Activated CD4-positive, alpha-beta T cell treated with anti-CD3 and anti-CD28 coated beads for 1 hour (primary cell): ENCODE results near the gene FBXW8.

Experiments used
- DNase-seq: peaks from one replicate; pipeline ENCODE4 v3.0.0-alpha.2; 2020

Gene FBXW8

GRCh38 chr12:116959198-116959460 lies 48.4 kb downstream of the FBXW8 start:
- DNase-seq, result no peak

GRCh38 chr12:116959845-116960514 lies 49.2 kb downstream of the FBXW8 start:
- no peak for DNase-seq

GRCh38 chr12:116962197-116962596 lies 51.4 kb downstream of the FBXW8 start:
- DNase-seq, result no peak

GRCh38 chr12:116962783-116963356 lies 52.1 kb downstream of the FBXW8 start:
- no peak for DNase-seq

GRCh38 chr12:116964054-116965050 lies 53.6 kb downstream of the FBXW8 start:
- no peak for DNase-seq

GRCh38 chr12:116968986-116969385 lies 58.2 kb downstream of the FBXW8 start:
- no peak for DNase-seq

- no peak for DNase-seq
Observed at GRCh38 chr12:116969615-116970585, 59.1 kb downstream of the FBXW8 start.

GRCh38 chr12:116971222-116971621 lies 60.5 kb downstream of the FBXW8 start:
- DNase-seq, result no peak

- DNase-seq, result no peak
Observed at GRCh38 chr12:116975779-116976393, 65.1 kb downstream of the FBXW8 start.

GRCh38 chr12:116977465-116978380 lies 67.0 kb downstream of the FBXW8 start:
- no peak for DNase-seq

GRCh38 chr12:116978791-116979508 lies 68.2 kb downstream of the FBXW8 start:
- DNase-seq, result no peak

- DNase-seq, result no peak
Observed at GRCh38 chr12:116980083-116980482, 69.3 kb downstream of the FBXW8 start.

- no peak for DNase-seq
Observed at GRCh38 chr12:116982791-116983411, 72.2 kb downstream of the FBXW8 start.

- no peak for DNase-seq
Observed at GRCh38 chr12:116984098-116984497, 73.3 kb downstream of the FBXW8 start.

GRCh38 chr12:116990329-116990728 lies 79.6 kb downstream of the FBXW8 start:
- DNase-seq, result no peak

GRCh38 chr12:116990971-116991966 lies 80.5 kb downstream of the FBXW8 start:
- DNase-seq, result no peak

GRCh38 chr12:116996093-116996492 lies 85.3 kb downstream of the FBXW8 start:
- no peak for DNase-seq

GRCh38 chr12:116996621-116997020 lies 85.9 kb downstream of the FBXW8 start:
- DNase-seq, result no peak

GRCh38 chr12:116999066-116999465 lies 88.3 kb downstream of the FBXW8 start:
- DNase-seq, result no peak
